DND-41 (cell line): ENCODE results near the gene CLEC4F.

Experiments used
- EZH2 ChIP-seq: IDR thresholded peaks from 3 replicates; pipeline ENCODE4 v1.6.1; 2012; ENCODE audit warnings: borderline replicate concordance, low read depth, mild to moderate bottlenecking, moderate library complexity, low read length, inconsistent platforms; ENCODE audit not compliant: severe bottlenecking
- TF ChIP-seq, protein P1 (sequence below): IDR thresholded peaks from 2 replicates; pipeline ENCODE4 v1.5.1; 2012; ENCODE audit warnings: borderline replicate concordance, low read length, moderate library complexity, mild to moderate bottlenecking; ENCODE audit not compliant: poor library complexity, severe bottlenecking; ENCODE audit errors: extremely low read depth

DNA sequence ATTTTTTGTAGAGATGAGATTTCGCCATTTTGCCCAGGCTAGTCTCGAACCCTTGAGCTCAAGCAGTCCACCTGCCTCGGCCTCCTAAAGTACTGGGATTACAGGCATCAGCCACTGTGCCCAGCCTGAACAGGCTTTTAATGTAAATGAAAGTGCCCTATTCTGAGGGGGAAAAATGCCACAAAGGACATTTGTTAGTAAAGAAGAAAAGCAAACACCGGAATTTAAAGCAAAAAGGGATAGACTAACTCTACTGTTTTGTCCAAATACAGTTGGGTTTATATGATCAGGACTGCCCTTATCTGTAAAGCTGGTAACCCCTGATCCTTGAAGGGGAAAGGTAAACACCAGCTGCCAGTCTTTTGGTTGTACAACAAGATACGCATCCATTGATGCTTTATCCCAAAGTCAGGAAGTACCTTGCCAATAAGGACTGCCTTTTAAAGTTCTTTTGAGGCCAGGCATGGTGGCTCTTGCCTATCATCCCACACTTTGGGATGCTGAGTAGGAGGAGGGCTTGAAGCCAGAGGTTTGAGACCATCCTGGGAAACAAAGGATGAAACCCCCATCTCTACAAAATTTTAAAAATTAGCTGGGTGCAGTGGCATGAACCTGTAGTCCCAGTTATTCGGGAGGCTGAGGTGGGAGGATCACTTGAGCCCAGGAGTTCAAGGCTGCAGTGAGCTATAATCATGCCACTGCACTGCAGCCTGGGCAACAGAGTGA lies 13.1 kb downstream of the CLEC4F start:
- TF ChIP-seq, protein P1, sequence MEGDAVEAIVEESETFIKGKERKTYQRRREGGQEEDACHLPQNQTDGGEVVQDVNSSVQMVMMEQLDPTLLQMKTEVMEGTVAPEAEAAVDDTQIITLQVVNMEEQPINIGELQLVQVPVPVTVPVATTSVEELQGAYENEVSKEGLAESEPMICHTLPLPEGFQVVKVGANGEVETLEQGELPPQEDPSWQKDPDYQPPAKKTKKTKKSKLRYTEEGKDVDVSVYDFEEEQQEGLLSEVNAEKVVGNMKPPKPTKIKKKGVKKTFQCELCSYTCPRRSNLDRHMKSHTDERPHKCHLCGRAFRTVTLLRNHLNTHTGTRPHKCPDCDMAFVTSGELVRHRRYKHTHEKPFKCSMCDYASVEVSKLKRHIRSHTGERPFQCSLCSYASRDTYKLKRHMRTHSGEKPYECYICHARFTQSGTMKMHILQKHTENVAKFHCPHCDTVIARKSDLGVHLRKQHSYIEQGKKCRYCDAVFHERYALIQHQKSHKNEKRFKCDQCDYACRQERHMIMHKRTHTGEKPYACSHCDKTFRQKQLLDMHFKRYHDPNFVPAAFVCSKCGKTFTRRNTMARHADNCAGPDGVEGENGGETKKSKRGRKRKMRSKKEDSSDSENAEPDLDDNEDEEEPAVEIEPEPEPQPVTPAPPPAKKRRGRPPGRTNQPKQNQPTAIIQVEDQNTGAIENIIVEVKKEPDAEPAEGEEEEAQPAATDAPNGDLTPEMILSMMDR = no peak
- no peak for TF ChIP-seq EZH2
